H9 (cell line): Measurements from ENCODE around the gene CD9. TPM values are rescaled to one million over a fixed set of nuclear protein-coding genes. Genes with fewer than 3 reads are reported as not detected.

ENCODE experiments used
- DNase-seq: peaks from one replicate; pipeline ENCODE4 v3.0.0-alpha.2; 2017
- H2AFZ ChIP-seq: one replicate; pipeline ENCODE4 v1.6.1; 2013; ENCODE audit warnings: mild to moderate bottlenecking, low read length, control low read depth, moderate library complexity
- H2AK5ac ChIP-seq: 2 replicates; pipeline ENCODE4 v1.6.1; 2013; ENCODE audit warnings: low read length, control low read depth, mixed read lengths; ENCODE audit not compliant: insufficient read length
- H2BK120ac ChIP-seq: one replicate; pipeline ENCODE4 v1.6.1; 2013; ENCODE audit warnings: low read depth, mild to moderate bottlenecking, low read length, control low read depth, inconsistent platforms; ENCODE audit not compliant: poor library complexity, severe bottlenecking
- H2BK12ac ChIP-seq: 2 replicates; pipeline ENCODE4 v1.6.1; 2013; ENCODE audit warnings: low read length, control low read depth, mixed read lengths, low read depth; ENCODE audit not compliant: insufficient read length
- H2BK15ac ChIP-seq: 2 replicates; pipeline ENCODE4 v1.6.1; 2013; ENCODE audit warnings: low read depth, low read length, control low read depth
- H2BK20ac ChIP-seq: one replicate; pipeline ENCODE4 v1.6.1; 2013; ENCODE audit warnings: low read depth, mild to moderate bottlenecking, low read length, control low read depth, inconsistent platforms; ENCODE audit not compliant: poor library complexity, severe bottlenecking
- H2BK5ac ChIP-seq: 2 replicates; pipeline ENCODE4 v1.6.1; 2013; ENCODE audit warnings: low read length, control low read depth, mixed read lengths; ENCODE audit not compliant: insufficient read length
- H3K14ac ChIP-seq: 2 replicates; pipeline ENCODE4 v1.6.1; 2013; ENCODE audit warnings: low read length, control low read depth; ENCODE audit not compliant: insufficient read depth
- H3K18ac ChIP-seq: 2 replicates; pipeline ENCODE4 v1.6.1; 2013; ENCODE audit warnings: low read depth, mild to moderate bottlenecking, mixed read lengths, low read length, control low read depth; ENCODE audit not compliant: insufficient read length
- H3K23ac ChIP-seq: 2 replicates; pipeline ENCODE4 v1.6.1; 2013; ENCODE audit warnings: low read length, control low read depth, mixed read lengths, low read depth; ENCODE audit not compliant: insufficient read length
- H3K23me2 ChIP-seq: 2 replicates; pipeline ENCODE4 v1.6.1; 2013; ENCODE audit warnings: low read depth, mild to moderate bottlenecking, mixed read lengths, low read length, control low read depth; ENCODE audit not compliant: insufficient read length, poor library complexity, severe bottlenecking
- H3K27ac ChIP-seq: 2 replicates; pipeline ENCODE4 v1.5.1; 2013; ENCODE audit warnings: low read length, control low read depth, mixed read lengths, low read depth; ENCODE audit not compliant: insufficient read length
- H3K27me3 ChIP-seq: 2 replicates; pipeline ENCODE4 v1.6.1; 2013; ENCODE audit warnings: low read length, control low read depth, inconsistent platforms; ENCODE audit not compliant: insufficient read depth
- H3K4ac ChIP-seq: 2 replicates; pipeline ENCODE4 v1.6.1; 2013; ENCODE audit warnings: low read depth, mild to moderate bottlenecking, control low read depth, inconsistent platforms, low read length, moderate library complexity
- H3K4me1 ChIP-seq: 2 replicates; pipeline ENCODE4 v1.6.1; 2013; ENCODE audit warnings: low read length, control low read depth, inconsistent platforms; ENCODE audit not compliant: insufficient read depth
- H3K4me2 ChIP-seq: 2 replicates; pipeline ENCODE4 v1.6.1; 2013; ENCODE audit warnings: low read length, control low read depth, mixed read lengths; ENCODE audit not compliant: insufficient read length, insufficient read depth
- H3K56ac ChIP-seq: 2 replicates; pipeline ENCODE4 v1.6.1; 2013; ENCODE audit warnings: low read depth, mild to moderate bottlenecking, mixed read lengths, low read length, control low read depth; ENCODE audit not compliant: insufficient read length
- H3K79me1 ChIP-seq: 2 replicates; pipeline ENCODE4 v1.6.1; 2013; ENCODE audit warnings: low read depth, mild to moderate bottlenecking, moderate library complexity, low read length, control low read depth, inconsistent platforms; ENCODE audit not compliant: insufficient read depth, poor library complexity, severe bottlenecking
- H3K79me2 ChIP-seq: 2 replicates; pipeline ENCODE4 v1.6.1; 2013; ENCODE audit warnings: low read length, control low read depth, inconsistent platforms; ENCODE audit not compliant: insufficient read depth
- H3K9ac ChIP-seq: 2 replicates; pipeline ENCODE4 v1.6.1; 2013; ENCODE audit warnings: low read length, control low read depth, mixed read lengths; ENCODE audit not compliant: insufficient read length; ENCODE audit errors: extremely low read depth
- H3K9me3 ChIP-seq: one replicate; pipeline ENCODE4 v1.6.1; 2013; ENCODE audit warnings: low read depth, low read length, inconsistent platforms; ENCODE audit not compliant: control insufficient read depth
- H3T11ph ChIP-seq: one replicate; pipeline ENCODE4 v1.6.1; 2013; ENCODE audit warnings: mild to moderate bottlenecking, low read length, control low read depth, inconsistent platforms
- H4K20me1 ChIP-seq: one replicate; pipeline ENCODE4 v1.6.1; 2013; ENCODE audit not compliant: control insufficient read depth, insufficient read length, insufficient read depth
- H4K5ac ChIP-seq: 2 replicates; pipeline ENCODE4 v1.6.1; 2013; ENCODE audit warnings: low read depth, mild to moderate bottlenecking, mixed read lengths, low read length, control low read depth; ENCODE audit not compliant: insufficient read length
- H4K8ac ChIP-seq: replicated peaks from 2 replicates; pipeline ENCODE4 v1.6.1; 2013; ENCODE audit warnings: low read length, control low read depth, mixed read lengths, low read depth; ENCODE audit not compliant: insufficient read length
- H4K91ac ChIP-seq: 2 replicates; pipeline ENCODE4 v1.6.1; 2013; ENCODE audit warnings: low read depth, mild to moderate bottlenecking, moderate library complexity, mixed read lengths, low read length, control low read depth; ENCODE audit not compliant: insufficient read length
- H3K27ac Mint-ChIP-seq, 3 experiments: 2 replicates in 2 of 3; 3 replicates in 1 of 3; pipeline ENCODE4 v1.8.0; 2020 to 2021; ENCODE audit warnings: mixed read lengths in 3 of 3, mild to moderate bottlenecking in 1 of 3, moderate library complexity in 1 of 3
- H3K27me3 Mint-ChIP-seq: 2 replicates; pipeline ENCODE4 v1.8.0; 2021; ENCODE audit warnings: low read depth, mild to moderate bottlenecking, moderate library complexity, mixed read lengths
- H3K36me3 Mint-ChIP-seq, 3 experiments: 2 replicates in 2 of 3; 3 replicates in 1 of 3; pipeline ENCODE4 v1.8.0; 2020 to 2021; ENCODE audit warnings: low read depth in 3 of 3, mixed read lengths in 3 of 3; ENCODE audit not compliant: insufficient read depth in 1 of 3
- H3K4me1 Mint-ChIP-seq, 2 experiments: 2 replicates each; pipeline ENCODE4 v1.8.0; 2020; ENCODE audit warnings: mixed read lengths in 2 of 2
- H3K4me3 Mint-ChIP-seq, 2 experiments: 2 replicates in 1 of 2; 3 replicates in 1 of 2; pipeline ENCODE4 v1.8.0; 2020 to 2021; ENCODE audit warnings: mild to moderate bottlenecking in 2 of 2, mixed read lengths in 2 of 2, moderate library complexity in 1 of 2
- H3K9me3 Mint-ChIP-seq, 2 experiments: 2 replicates in 1 of 2; 3 replicates in 1 of 2; pipeline ENCODE4 v1.8.0; 2020; ENCODE audit warnings: mild to moderate bottlenecking in 2 of 2, mixed read lengths in 2 of 2, moderate library complexity in 1 of 2
- WGBS: extraction: QIAGEN DNeasy Blood & Tissue Kit; methylation state at CpG from one replicate; pipeline ENCODE4 v1.1.7; 2013; ENCODE audit warnings: missing lambda C conversion rate, low lambda C conversion rate, mixed read lengths; ENCODE audit not compliant: insufficient read length; ENCODE audit errors: extremely low coverage; 5-methylcytosine and 5-hydroxymethylcytosine counted together
- total RNA-seq: library from RNA; stranded (reverse); gene quantifications from 2 replicates; pipeline ENCODE4 v1.2.1, GENCODE V29; 2021
- TF ChIP-seq, protein P1 (sequence below): fragments of 200-600 bp; sonication (generic); conservative IDR thresholded peaks from 3 replicates; pipeline ENCODE4 v1.8.0; 2021; ENCODE audit warnings: antibody characterized with exemption, mild to moderate bottlenecking

Gene CD9
- total RNA-seq, 1 experiment from 2014 or later: 132 TPM

- H2BK5ac ChIP-seq: no peak overlapping the region
- Mint-ChIP-seq H3K4me3 (no peak overlapping the region), H3K4me1 (peaks cover 16 to 18% of the 10 kb centered on the region in 2 experiments), H3K27ac (no peak overlapping the region), H3K36me3 (peaks cover 0 to 6% (median 0%) of the 10 kb centered on the region in 3 experiments; a peak in 1 of 7 replicates), H3K27me3 (peaks cover 1% of the 10 kb centered on the region), H3K9me3 (peaks cover 0 to 4% of the 10 kb centered on the region in 2 experiments; a peak in 3 of 5 replicates)
- TF ChIP-seq, protein P1, sequence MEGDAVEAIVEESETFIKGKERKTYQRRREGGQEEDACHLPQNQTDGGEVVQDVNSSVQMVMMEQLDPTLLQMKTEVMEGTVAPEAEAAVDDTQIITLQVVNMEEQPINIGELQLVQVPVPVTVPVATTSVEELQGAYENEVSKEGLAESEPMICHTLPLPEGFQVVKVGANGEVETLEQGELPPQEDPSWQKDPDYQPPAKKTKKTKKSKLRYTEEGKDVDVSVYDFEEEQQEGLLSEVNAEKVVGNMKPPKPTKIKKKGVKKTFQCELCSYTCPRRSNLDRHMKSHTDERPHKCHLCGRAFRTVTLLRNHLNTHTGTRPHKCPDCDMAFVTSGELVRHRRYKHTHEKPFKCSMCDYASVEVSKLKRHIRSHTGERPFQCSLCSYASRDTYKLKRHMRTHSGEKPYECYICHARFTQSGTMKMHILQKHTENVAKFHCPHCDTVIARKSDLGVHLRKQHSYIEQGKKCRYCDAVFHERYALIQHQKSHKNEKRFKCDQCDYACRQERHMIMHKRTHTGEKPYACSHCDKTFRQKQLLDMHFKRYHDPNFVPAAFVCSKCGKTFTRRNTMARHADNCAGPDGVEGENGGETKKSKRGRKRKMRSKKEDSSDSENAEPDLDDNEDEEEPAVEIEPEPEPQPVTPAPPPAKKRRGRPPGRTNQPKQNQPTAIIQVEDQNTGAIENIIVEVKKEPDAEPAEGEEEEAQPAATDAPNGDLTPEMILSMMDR: no peak
- no peak overlapping the region for H3K4me2 ChIP-seq
- no peaks in the 10 kb centered on the region for H3K9me3 ChIP-seq
- no peak overlapping the region for H4K8ac ChIP-seq
- H3K79me1 ChIP-seq: no peaks in the 10 kb centered on the region
- H2BK15ac ChIP-seq: no peak overlapping the region
- H2AK5ac ChIP-seq: no peak overlapping the region
- no peak overlapping the region for H3T11ph ChIP-seq
- H2AFZ ChIP-seq: no peak overlapping the region
- no peak overlapping the region for H2BK12ac ChIP-seq
- H3K18ac ChIP-seq: no peak overlapping the region
- no CpG with 5 or more reads among the region's 1 CpG for WGBS
- no peak overlapping the region for H3K27ac ChIP-seq
- no peaks in the 10 kb centered on the region for H3K4me1 ChIP-seq
- no peak overlapping the region for H4K91ac ChIP-seq
- no peak overlapping the region for H2BK20ac ChIP-seq
- no peak overlapping the region for H3K14ac ChIP-seq
- no peaks in the 10 kb centered on the region for H3K23me2 ChIP-seq
- H3K79me2 ChIP-seq: no peaks in the 10 kb centered on the region
- H3K4ac ChIP-seq: no peak overlapping the region
- no peak for DNase-seq
- no peaks in the 10 kb centered on the region for H4K20me1 ChIP-seq
- no peak overlapping the region for H2BK120ac ChIP-seq
- H3K27me3 ChIP-seq: no peaks in the 10 kb centered on the region
- H4K5ac ChIP-seq: no peak overlapping the region
- no peak overlapping the region for H3K9ac ChIP-seq
- H3K23ac ChIP-seq: no peak overlapping the region
- H3K56ac ChIP-seq: no peak overlapping the region
These were observed 19.0 kb upstream of the CD9 start for GRCh38 chr12:6181166-6181565.
